H9 (cell line): ENCODE data around the gene ATP4A. TPM values are rescaled to one million over a fixed set of nuclear protein-coding genes. Genes with fewer than 3 reads are reported as not detected.

ENCODE experiments used
- DNase-seq: peaks from one replicate; pipeline ENCODE4 v3.0.0-alpha.2; 2017
- H2AFZ ChIP-seq: one replicate; pipeline ENCODE4 v1.6.1; 2013; ENCODE audit warnings: mild to moderate bottlenecking, low read length, control low read depth, moderate library complexity
- H2AK5ac ChIP-seq: 2 replicates; pipeline ENCODE4 v1.6.1; 2013; ENCODE audit warnings: low read length, control low read depth, mixed read lengths; ENCODE audit not compliant: insufficient read length
- H2BK120ac ChIP-seq: one replicate; pipeline ENCODE4 v1.6.1; 2013; ENCODE audit warnings: low read depth, mild to moderate bottlenecking, low read length, control low read depth, inconsistent platforms; ENCODE audit not compliant: poor library complexity, severe bottlenecking
- H2BK12ac ChIP-seq: 2 replicates; pipeline ENCODE4 v1.6.1; 2013; ENCODE audit warnings: low read length, control low read depth, mixed read lengths, low read depth; ENCODE audit not compliant: insufficient read length
- H2BK15ac ChIP-seq: 2 replicates; pipeline ENCODE4 v1.6.1; 2013; ENCODE audit warnings: low read depth, low read length, control low read depth
- H2BK20ac ChIP-seq: one replicate; pipeline ENCODE4 v1.6.1; 2013; ENCODE audit warnings: low read depth, mild to moderate bottlenecking, low read length, control low read depth, inconsistent platforms; ENCODE audit not compliant: poor library complexity, severe bottlenecking
- H2BK5ac ChIP-seq: 2 replicates; pipeline ENCODE4 v1.6.1; 2013; ENCODE audit warnings: low read length, control low read depth, mixed read lengths; ENCODE audit not compliant: insufficient read length
- H3K14ac ChIP-seq: 2 replicates; pipeline ENCODE4 v1.6.1; 2013; ENCODE audit warnings: low read length, control low read depth; ENCODE audit not compliant: insufficient read depth
- H3K18ac ChIP-seq: 2 replicates; pipeline ENCODE4 v1.6.1; 2013; ENCODE audit warnings: low read depth, mild to moderate bottlenecking, mixed read lengths, low read length, control low read depth; ENCODE audit not compliant: insufficient read length
- H3K23ac ChIP-seq: 2 replicates; pipeline ENCODE4 v1.6.1; 2013; ENCODE audit warnings: low read length, control low read depth, mixed read lengths, low read depth; ENCODE audit not compliant: insufficient read length
- H3K23me2 ChIP-seq: 2 replicates; pipeline ENCODE4 v1.6.1; 2013; ENCODE audit warnings: low read depth, mild to moderate bottlenecking, mixed read lengths, low read length, control low read depth; ENCODE audit not compliant: insufficient read length, poor library complexity, severe bottlenecking
- H3K27ac ChIP-seq: 2 replicates; pipeline ENCODE4 v1.5.1; 2013; ENCODE audit warnings: low read length, control low read depth, mixed read lengths, low read depth; ENCODE audit not compliant: insufficient read length
- H3K27me3 ChIP-seq: 2 replicates; pipeline ENCODE4 v1.6.1; 2013; ENCODE audit warnings: low read length, control low read depth, inconsistent platforms; ENCODE audit not compliant: insufficient read depth
- H3K4ac ChIP-seq: 2 replicates; pipeline ENCODE4 v1.6.1; 2013; ENCODE audit warnings: low read depth, mild to moderate bottlenecking, control low read depth, inconsistent platforms, low read length, moderate library complexity
- H3K4me1 ChIP-seq: 2 replicates; pipeline ENCODE4 v1.6.1; 2013; ENCODE audit warnings: low read length, control low read depth, inconsistent platforms; ENCODE audit not compliant: insufficient read depth
- H3K4me2 ChIP-seq: 2 replicates; pipeline ENCODE4 v1.6.1; 2013; ENCODE audit warnings: low read length, control low read depth, mixed read lengths; ENCODE audit not compliant: insufficient read length, insufficient read depth
- H3K56ac ChIP-seq: 2 replicates; pipeline ENCODE4 v1.6.1; 2013; ENCODE audit warnings: low read depth, mild to moderate bottlenecking, mixed read lengths, low read length, control low read depth; ENCODE audit not compliant: insufficient read length
- H3K79me1 ChIP-seq: 2 replicates; pipeline ENCODE4 v1.6.1; 2013; ENCODE audit warnings: low read depth, mild to moderate bottlenecking, moderate library complexity, low read length, control low read depth, inconsistent platforms; ENCODE audit not compliant: insufficient read depth, poor library complexity, severe bottlenecking
- H3K79me2 ChIP-seq: 2 replicates; pipeline ENCODE4 v1.6.1; 2013; ENCODE audit warnings: low read length, control low read depth, inconsistent platforms; ENCODE audit not compliant: insufficient read depth
- H3K9ac ChIP-seq: 2 replicates; pipeline ENCODE4 v1.6.1; 2013; ENCODE audit warnings: low read length, control low read depth, mixed read lengths; ENCODE audit not compliant: insufficient read length; ENCODE audit errors: extremely low read depth
- H3K9me3 ChIP-seq: one replicate; pipeline ENCODE4 v1.6.1; 2013; ENCODE audit warnings: low read depth, low read length, inconsistent platforms; ENCODE audit not compliant: control insufficient read depth
- H3T11ph ChIP-seq: one replicate; pipeline ENCODE4 v1.6.1; 2013; ENCODE audit warnings: mild to moderate bottlenecking, low read length, control low read depth, inconsistent platforms
- H4K20me1 ChIP-seq: one replicate; pipeline ENCODE4 v1.6.1; 2013; ENCODE audit not compliant: control insufficient read depth, insufficient read length, insufficient read depth
- H4K5ac ChIP-seq: 2 replicates; pipeline ENCODE4 v1.6.1; 2013; ENCODE audit warnings: low read depth, mild to moderate bottlenecking, mixed read lengths, low read length, control low read depth; ENCODE audit not compliant: insufficient read length
- H4K8ac ChIP-seq: replicated peaks from 2 replicates; pipeline ENCODE4 v1.6.1; 2013; ENCODE audit warnings: low read length, control low read depth, mixed read lengths, low read depth; ENCODE audit not compliant: insufficient read length
- H4K91ac ChIP-seq: 2 replicates; pipeline ENCODE4 v1.6.1; 2013; ENCODE audit warnings: low read depth, mild to moderate bottlenecking, moderate library complexity, mixed read lengths, low read length, control low read depth; ENCODE audit not compliant: insufficient read length
- H3K27ac Mint-ChIP-seq, 3 experiments: 2 replicates in 2 of 3; 3 replicates in 1 of 3; pipeline ENCODE4 v1.8.0; 2020 to 2021; ENCODE audit warnings: mixed read lengths in 3 of 3, mild to moderate bottlenecking in 1 of 3, moderate library complexity in 1 of 3
- H3K27me3 Mint-ChIP-seq: 2 replicates; pipeline ENCODE4 v1.8.0; 2021; ENCODE audit warnings: low read depth, mild to moderate bottlenecking, moderate library complexity, mixed read lengths
- H3K36me3 Mint-ChIP-seq, 3 experiments: 2 replicates in 2 of 3; 3 replicates in 1 of 3; pipeline ENCODE4 v1.8.0; 2020 to 2021; ENCODE audit warnings: low read depth in 3 of 3, mixed read lengths in 3 of 3; ENCODE audit not compliant: insufficient read depth in 1 of 3
- H3K4me1 Mint-ChIP-seq, 2 experiments: 2 replicates each; pipeline ENCODE4 v1.8.0; 2020; ENCODE audit warnings: mixed read lengths in 2 of 2
- H3K4me3 Mint-ChIP-seq, 2 experiments: 2 replicates in 1 of 2; 3 replicates in 1 of 2; pipeline ENCODE4 v1.8.0; 2020 to 2021; ENCODE audit warnings: mild to moderate bottlenecking in 2 of 2, mixed read lengths in 2 of 2, moderate library complexity in 1 of 2
- H3K9me3 Mint-ChIP-seq, 2 experiments: 2 replicates in 1 of 2; 3 replicates in 1 of 2; pipeline ENCODE4 v1.8.0; 2020; ENCODE audit warnings: mild to moderate bottlenecking in 2 of 2, mixed read lengths in 2 of 2, moderate library complexity in 1 of 2
- CTCF ChIP-seq: fragments of 200-600 bp; sonication (generic); conservative IDR thresholded peaks from 3 replicates; pipeline ENCODE4 v1.8.0; 2021; ENCODE audit warnings: antibody characterized with exemption, mild to moderate bottlenecking
- WGBS: extraction: QIAGEN DNeasy Blood & Tissue Kit; methylation state at CpG from one replicate; pipeline ENCODE4 v1.1.7; 2013; ENCODE audit warnings: missing lambda C conversion rate, low lambda C conversion rate, mixed read lengths; ENCODE audit not compliant: insufficient read length; ENCODE audit errors: extremely low coverage; 5-methylcytosine and 5-hydroxymethylcytosine counted together
- total RNA-seq: library from RNA; stranded (reverse); gene quantifications from 2 replicates; pipeline ENCODE4 v1.2.1, GENCODE V29; 2021

Gene ATP4A
- total RNA-seq, 1 experiment from 2014 or later: 0.24 TPM

GRCh38 chr19:35608251-35608650, 44.8 kb upstream of the ATP4A start:
- H4K8ac ChIP-seq: no peak overlapping the region
- no peak overlapping the region for H2BK15ac ChIP-seq
- WGBS: no CpG with 5 or more reads among the region's 2 CpGs
- H3K27me3 ChIP-seq: no peaks in the 10 kb centered on the region
- H2BK5ac ChIP-seq: no peak overlapping the region
- H3K27ac ChIP-seq: no peak overlapping the region
- no peak overlapping the region for H3K18ac ChIP-seq
- no peak overlapping the region for H4K5ac ChIP-seq
- H3T11ph ChIP-seq: no peak overlapping the region
- H3K9ac ChIP-seq: no peak overlapping the region
- Mint-ChIP-seq H3K36me3 (peaks cover 4 to 7% (median 5%) of the 10 kb centered on the region in 3 experiments; a peak in 5 of 7 replicates), H3K27ac (no peak overlapping the region), H3K9me3 (peaks cover 28 to 36% of the 10 kb centered on the region in 2 experiments), H3K27me3 (peaks cover 25% of the 10 kb centered on the region), H3K4me1 (peaks cover 5% of the 10 kb centered on the region in 2 experiments), H3K4me3 (no peak overlapping the region)
- no peak overlapping the region for H2AFZ ChIP-seq
- no peak overlapping the region for H3K23ac ChIP-seq
- peaks cover 12% of the 10 kb centered on the region for H3K9me3 ChIP-seq
- peaks cover 5% of the 10 kb centered on the region for H3K23me2 ChIP-seq
- no peak overlapping the region for H2AK5ac ChIP-seq
- H4K20me1 ChIP-seq: no peaks in the 10 kb centered on the region
- no peak overlapping the region for H2BK120ac ChIP-seq
- TF ChIP-seq CTCF: no peak
- no peaks in the 10 kb centered on the region for H3K79me2 ChIP-seq
- no peak overlapping the region for H2BK20ac ChIP-seq
- H3K4me1 ChIP-seq: no peaks in the 10 kb centered on the region
- H4K91ac ChIP-seq: no peak overlapping the region
- no peak overlapping the region for H3K14ac ChIP-seq
- H3K56ac ChIP-seq: no peak overlapping the region
- no peak overlapping the region for H2BK12ac ChIP-seq
- no peak overlapping the region for H3K4me2 ChIP-seq
- H3K79me1 ChIP-seq: no peaks in the 10 kb centered on the region
- DNase-seq: no peak
- no peak overlapping the region for H3K4ac ChIP-seq
